HG02798 (cell line): ENCODE data around the gene AMY2B.
"Not testable (repeated sequence)": the region's sequence is repeated elsewhere in the genome, so short reads cannot be mapped to it uniquely, and the experiment has no call there.

Experiments used
- ATAC-seq: cut with Tn5 transposase; IDR thresholded peaks from one replicate; pipeline ENCODE4 v1.9.1; 2021; ENCODE audit warnings: mild to moderate bottlenecking; ENCODE audit not compliant: unreplicated experiment, poor library complexity

AMY2B gene

GRCh38 chr1:103616362-103616761, 45.0 kb downstream of the AMY2B start:
- ATAC-seq, result no peak

GRCh38 chr1:103616994-103617477, 45.6 kb downstream of the AMY2B start, which contains the start of gene AMY2A:
Gene AMY2A, plus strand, starts transcription at chr1:103617427. Its CDS starts 14 bp downstream, at chr1:103617441.
- not testable (repeated sequence) for ATAC-seq

GRCh38 chr1:103627436-103627835, 56.0 kb downstream of the AMY2B start:
- not testable (repeated sequence) for ATAC-seq
